Ishikawa (cell line): ENCODE measurements around the gene ENPP5.

Source experiments
- CREB1 ChIP-seq: IDR thresholded peaks from 2 replicates; pipeline ENCODE4 v1.6.1; 2012; ENCODE audit warnings: low read depth
- EP300 ChIP-seq: IDR thresholded peaks from 2 replicates; pipeline ENCODE4 v1.6.1; 2012; ENCODE audit warnings: borderline replicate concordance
- NFIC ChIP-seq: IDR thresholded peaks from 2 replicates; pipeline ENCODE4 v1.6.1; 2012
- RAD21 ChIP-seq: IDR thresholded peaks from 2 replicates; pipeline ENCODE4 v1.6.1; 2012; ENCODE audit warnings: low read depth
- REST ChIP-seq: IDR thresholded peaks from 2 replicates; pipeline ENCODE4 v1.6.1; 2012; ENCODE audit warnings: low read depth, mild to moderate bottlenecking
- YY1 ChIP-seq: IDR thresholded peaks from 2 replicates; pipeline ENCODE4 v1.6.1; 2012; ENCODE audit warnings: low read depth
- TF ChIP-seq, protein P1 (sequence below): IDR thresholded peaks from 2 replicates; pipeline ENCODE4 v1.6.1; 2012

DNA sequence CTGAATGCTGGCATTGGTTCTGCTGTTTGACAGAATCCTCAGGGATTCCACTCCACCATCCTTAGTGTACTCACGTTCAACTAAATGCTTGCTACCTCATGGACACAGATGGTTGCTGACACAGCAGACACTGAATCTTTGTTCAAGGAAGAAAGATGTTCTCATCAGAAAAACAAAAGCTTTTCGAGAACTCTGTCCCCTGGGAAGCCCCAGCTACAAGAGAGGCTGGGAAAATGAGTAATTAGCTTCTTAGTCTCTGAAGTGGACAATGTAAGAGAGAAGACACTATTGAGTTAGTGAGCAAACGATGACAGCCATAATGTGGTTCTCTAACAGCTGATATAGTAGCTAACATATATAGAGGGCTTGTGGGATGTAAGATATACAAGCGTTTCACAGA, 30.9 kb upstream of the ENPP5 start:
- TF ChIP-seq RAD21: no peak
- TF ChIP-seq, protein P1, sequence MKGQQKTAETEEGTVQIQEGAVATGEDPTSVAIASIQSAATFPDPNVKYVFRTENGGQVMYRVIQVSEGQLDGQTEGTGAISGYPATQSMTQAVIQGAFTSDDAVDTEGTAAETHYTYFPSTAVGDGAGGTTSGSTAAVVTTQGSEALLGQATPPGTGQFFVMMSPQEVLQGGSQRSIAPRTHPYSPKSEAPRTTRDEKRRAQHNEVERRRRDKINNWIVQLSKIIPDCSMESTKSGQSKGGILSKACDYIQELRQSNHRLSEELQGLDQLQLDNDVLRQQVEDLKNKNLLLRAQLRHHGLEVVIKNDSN: no peak
- no peak for TF ChIP-seq REST
- no peak for TF ChIP-seq NFIC
- no peak for TF ChIP-seq YY1
- no peak for TF ChIP-seq CREB1
- no peak for TF ChIP-seq EP300
